Measurements from ENCODE around the gene HYDIN.
"Not testable (repeated sequence)": the region's sequence is repeated elsewhere in the genome, so short reads cannot be mapped to it uniquely, and the experiment has no call there.

HYDIN gene

DNA sequence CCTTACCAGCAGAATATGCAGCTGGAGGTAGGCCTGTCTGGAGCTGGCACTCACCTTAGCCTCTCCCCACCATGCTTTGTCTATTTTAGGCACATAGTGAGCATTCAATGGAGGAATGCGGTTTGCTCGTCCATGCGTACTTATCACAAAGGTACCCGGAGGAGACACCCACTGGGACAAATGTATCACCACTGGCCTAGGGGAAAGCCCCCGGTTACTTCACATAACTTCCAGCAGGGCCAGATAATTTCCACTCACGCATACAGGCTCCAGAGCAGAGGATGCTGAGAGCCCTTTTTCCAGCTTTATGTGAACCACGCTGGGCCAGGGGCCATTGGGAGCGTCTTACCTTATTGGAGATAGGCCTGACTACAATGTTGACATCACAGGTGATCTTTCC lies 348.2 kb downstream of the HYDIN start:
- not testable (repeated sequence) for H3K9ac ChIP-seq (ENCODE audit: low read depth, low read length); H3K4me3 ChIP-seq (ENCODE audit: low read depth, low read length); H3K9me3 ChIP-seq (ENCODE audit: control insufficient read depth, insufficient read depth, low read length); H3K27me3 ChIP-seq (ENCODE audit: control insufficient read depth, insufficient read depth, low read length); H3K36me3 ChIP-seq (ENCODE audit: control insufficient read depth, insufficient read depth, low read length); H3K4me1 ChIP-seq (ENCODE audit: control insufficient read depth, insufficient read depth, low read length)

DNA sequence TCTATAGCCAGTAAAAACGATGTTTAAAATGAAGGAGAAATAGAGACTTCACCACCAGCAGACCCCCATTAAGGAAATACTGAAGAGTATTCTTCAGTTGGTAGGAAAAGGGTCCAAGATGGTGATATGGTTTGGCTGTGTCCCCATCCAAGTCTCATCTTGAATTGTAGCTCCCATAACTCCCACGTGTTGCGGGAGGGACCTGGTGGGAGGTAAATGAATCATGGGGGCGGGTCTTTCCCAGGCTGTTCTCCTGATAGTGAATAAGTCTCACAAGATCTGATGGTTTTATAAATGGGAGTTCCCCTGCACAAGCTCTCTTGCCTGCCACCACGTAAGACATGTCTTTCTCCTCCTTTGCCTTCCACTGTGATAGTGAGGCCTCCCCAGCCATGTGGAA lies 352.6 kb downstream of the HYDIN start:
- H3K9me3 ChIP-seq (ENCODE audit: control insufficient read depth, insufficient read depth, low read length); H3K4me3 ChIP-seq (ENCODE audit: low read depth, low read length): not testable (repeated sequence)

DNA sequence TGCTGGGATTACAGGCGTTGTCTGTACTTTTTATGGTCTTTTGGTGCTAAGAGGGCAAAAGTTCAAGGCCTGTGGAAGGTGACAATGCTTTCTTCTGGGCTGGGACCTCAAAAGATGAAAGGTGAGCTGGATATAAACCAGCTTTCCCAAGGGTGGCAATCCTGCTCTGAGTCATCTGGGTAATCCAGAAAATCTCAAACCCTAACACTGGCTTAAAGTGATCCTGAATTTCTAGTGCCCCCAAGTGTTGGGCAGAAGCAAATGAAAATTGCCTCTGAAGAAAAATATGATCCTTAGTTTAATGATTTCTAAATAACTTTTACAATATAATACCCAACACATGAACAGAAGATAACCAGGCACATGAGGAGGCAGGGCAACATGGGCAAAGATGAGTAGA lies 354.1 kb downstream of the HYDIN start:
- not testable (repeated sequence) for H3K4me3 ChIP-seq (ENCODE audit: low read depth, low read length); H3K4me1 ChIP-seq (ENCODE audit: control insufficient read depth, insufficient read depth, low read length)

More for the DNA sequence above, 352.6 kb downstream of the HYDIN start:
- H3K4me1 ChIP-seq (ENCODE audit: control insufficient read depth, insufficient read depth, low read length); H3K27me3 ChIP-seq (ENCODE audit: control insufficient read depth, insufficient read depth, low read length); H3K36me3 ChIP-seq (ENCODE audit: control insufficient read depth, insufficient read depth, low read length); H3K9ac ChIP-seq (ENCODE audit: low read depth, low read length): not testable (repeated sequence)

DNA sequence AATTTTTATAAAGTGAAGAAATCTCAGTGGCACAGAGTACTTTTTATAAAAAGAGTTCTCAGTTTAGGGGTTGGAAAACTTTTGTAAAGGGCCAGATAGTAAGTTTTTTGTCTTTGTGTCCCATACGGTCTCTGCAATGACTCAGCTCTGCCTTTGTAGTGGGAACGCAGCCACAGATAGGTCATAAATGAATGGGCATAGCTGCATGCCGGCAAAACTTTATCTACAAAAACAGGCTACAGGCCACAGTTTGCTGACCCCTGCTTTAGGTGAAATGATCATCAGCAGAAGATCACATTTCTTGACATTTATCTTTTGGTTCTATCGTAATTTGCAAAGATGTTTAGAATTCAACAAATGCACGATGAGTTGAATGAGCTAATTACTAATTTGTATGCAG lies 365.8 kb downstream of the HYDIN start:
- H3K4me1 ChIP-seq (ENCODE audit: control insufficient read depth, insufficient read depth, low read length); H3K9me3 ChIP-seq (ENCODE audit: control insufficient read depth, insufficient read depth, low read length); H3K4me3 ChIP-seq (ENCODE audit: low read depth, low read length); H3K27me3 ChIP-seq (ENCODE audit: control insufficient read depth, insufficient read depth, low read length); H3K9ac ChIP-seq (ENCODE audit: low read depth, low read length); H3K36me3 ChIP-seq (ENCODE audit: control insufficient read depth, insufficient read depth, low read length): not testable (repeated sequence)

More for the DNA sequence above, 354.1 kb downstream of the HYDIN start:
- not testable (repeated sequence) for H3K9ac ChIP-seq (ENCODE audit: low read depth, low read length); H3K36me3 ChIP-seq (ENCODE audit: control insufficient read depth, insufficient read depth, low read length); H3K27me3 ChIP-seq (ENCODE audit: control insufficient read depth, insufficient read depth, low read length); H3K9me3 ChIP-seq (ENCODE audit: control insufficient read depth, insufficient read depth, low read length)

DNA sequence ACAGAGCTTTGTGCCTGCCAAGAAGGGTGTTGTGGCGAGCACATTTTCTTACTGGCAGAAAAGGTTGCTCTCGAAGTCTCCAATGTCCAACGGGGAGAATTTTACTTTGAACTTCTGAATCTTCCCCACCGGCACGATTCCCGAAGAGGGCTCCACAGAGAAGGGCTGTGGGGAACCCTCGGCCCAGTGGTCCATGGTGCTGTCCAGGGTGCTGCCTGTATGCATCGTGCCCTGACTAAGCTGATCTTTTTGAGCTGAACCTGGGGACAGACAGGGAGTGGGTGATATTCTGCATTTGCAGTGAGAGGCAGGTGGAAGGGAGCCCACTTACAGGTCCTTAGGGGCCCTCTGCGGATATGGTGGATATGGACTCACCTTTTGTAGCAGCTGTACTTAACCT lies 368.5 kb downstream of the HYDIN start:
- H3K36me3 ChIP-seq (ENCODE audit: control insufficient read depth, insufficient read depth, low read length); H3K4me3 ChIP-seq (ENCODE audit: low read depth, low read length); H3K4me1 ChIP-seq (ENCODE audit: control insufficient read depth, insufficient read depth, low read length); H3K9me3 ChIP-seq (ENCODE audit: control insufficient read depth, insufficient read depth, low read length); H3K27me3 ChIP-seq (ENCODE audit: control insufficient read depth, insufficient read depth, low read length); H3K9ac ChIP-seq (ENCODE audit: low read depth, low read length): not testable (repeated sequence)

DNA sequence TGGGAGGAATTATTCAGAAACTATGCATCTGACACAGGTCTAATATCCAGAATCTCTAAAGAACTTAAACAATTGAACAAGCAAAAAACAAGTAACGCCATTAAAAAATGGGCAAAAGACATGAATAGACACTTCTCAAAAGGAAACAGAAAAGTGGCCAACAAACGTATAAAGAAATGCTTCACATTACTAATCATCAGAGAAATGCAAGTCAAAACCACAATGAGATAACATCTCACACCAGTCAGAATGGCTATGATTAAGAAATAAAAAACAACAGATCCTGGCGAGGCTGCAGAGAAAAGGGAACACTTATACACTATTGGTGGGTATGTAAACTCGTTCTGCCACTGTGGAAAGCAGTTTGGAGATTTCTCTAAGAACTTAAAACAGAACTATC lies 379.2 kb downstream of the HYDIN start:
- not testable (repeated sequence) for H3K27me3 ChIP-seq (ENCODE audit: control insufficient read depth, insufficient read depth, low read length); H3K4me3 ChIP-seq (ENCODE audit: low read depth, low read length); H3K9me3 ChIP-seq (ENCODE audit: control insufficient read depth, insufficient read depth, low read length); H3K36me3 ChIP-seq (ENCODE audit: control insufficient read depth, insufficient read depth, low read length); H3K4me1 ChIP-seq (ENCODE audit: control insufficient read depth, insufficient read depth, low read length); H3K9ac ChIP-seq (ENCODE audit: low read depth, low read length)

DNA sequence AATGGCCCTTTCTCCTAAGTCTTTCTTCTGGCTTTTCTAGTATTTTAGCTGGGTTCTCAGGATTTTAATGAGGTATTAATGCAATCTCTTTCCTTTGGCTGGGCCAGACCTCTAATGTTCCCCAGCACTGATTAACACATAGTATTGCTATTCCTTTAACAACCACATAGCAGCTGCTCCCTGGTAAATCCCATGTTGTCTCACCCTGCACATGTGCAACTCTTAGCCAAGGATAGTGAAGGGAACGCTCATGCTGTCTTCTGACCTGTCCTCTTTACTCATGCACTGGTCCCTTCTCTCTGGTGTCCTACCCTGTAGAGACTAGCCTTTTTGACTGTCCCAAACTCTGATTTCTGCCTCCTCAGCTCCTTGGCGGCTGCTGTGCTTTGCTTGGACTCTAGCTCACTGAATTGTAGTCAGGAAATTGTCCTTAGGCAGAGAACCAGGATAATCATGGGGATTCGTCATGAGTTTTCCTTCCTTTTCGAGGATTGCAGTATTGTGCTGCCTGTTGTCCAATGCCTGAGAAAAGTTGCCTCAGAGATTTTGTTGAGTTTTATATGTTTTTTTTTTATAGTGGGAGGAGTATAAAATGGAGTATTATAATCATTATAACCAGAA lies 406.9 kb downstream of the HYDIN start:
- not testable (repeated sequence) for H3K4me3 ChIP-seq (ENCODE audit: low read depth, low read length); H3K27me3 ChIP-seq (ENCODE audit: control insufficient read depth, insufficient read depth, low read length); H3K9me3 ChIP-seq (ENCODE audit: control insufficient read depth, insufficient read depth, low read length); H3K36me3 ChIP-seq (ENCODE audit: control insufficient read depth, insufficient read depth, low read length); H3K4me1 ChIP-seq (ENCODE audit: control insufficient read depth, insufficient read depth, low read length); H3K9ac ChIP-seq (ENCODE audit: low read depth, low read length)

DNA sequence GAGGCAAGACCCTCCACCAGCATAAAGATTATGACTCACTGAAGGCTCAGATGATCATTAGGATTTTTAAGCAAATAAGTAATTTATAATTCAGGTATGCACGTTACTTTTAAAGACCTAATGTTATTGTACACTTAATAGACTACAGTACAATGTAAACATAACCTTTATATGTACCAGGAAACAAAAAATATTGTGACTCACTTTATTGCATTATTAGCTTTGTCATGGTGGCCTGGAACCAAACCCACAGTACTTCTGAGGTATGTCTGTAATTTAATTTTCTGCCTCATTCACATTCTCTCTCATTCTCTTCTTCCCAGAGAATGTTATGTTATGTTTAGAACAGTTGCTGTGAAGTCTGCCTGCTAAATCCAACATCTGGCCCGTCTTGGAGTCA lies 407.8 kb downstream of the HYDIN start:
- H3K9ac ChIP-seq (ENCODE audit: low read depth, low read length); H3K4me1 ChIP-seq (ENCODE audit: control insufficient read depth, insufficient read depth, low read length); H3K36me3 ChIP-seq (ENCODE audit: control insufficient read depth, insufficient read depth, low read length); H3K27me3 ChIP-seq (ENCODE audit: control insufficient read depth, insufficient read depth, low read length); H3K4me3 ChIP-seq (ENCODE audit: low read depth, low read length); H3K9me3 ChIP-seq (ENCODE audit: control insufficient read depth, insufficient read depth, low read length): not testable (repeated sequence)

DNA sequence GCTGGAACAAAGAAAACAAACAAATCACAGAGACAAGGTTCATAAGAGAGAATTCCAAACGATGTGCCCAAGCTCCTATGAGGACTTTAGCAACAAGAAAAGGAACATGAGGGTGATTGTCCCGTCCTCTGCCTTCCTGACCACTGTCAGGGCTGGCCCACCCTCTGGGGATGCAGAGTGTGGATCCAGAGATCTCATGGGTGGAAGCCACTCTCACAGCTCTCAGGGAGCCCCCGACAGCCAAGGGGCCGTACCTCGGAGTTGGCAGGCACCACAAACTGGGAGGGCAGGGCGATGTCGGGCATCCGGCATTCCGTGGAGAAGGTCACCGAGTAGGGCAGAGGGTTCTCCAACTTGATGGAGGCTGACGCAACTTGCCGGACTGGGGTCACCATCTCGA lies 412.4 kb downstream of the HYDIN start:
- not testable (repeated sequence) for H3K9ac ChIP-seq (ENCODE audit: low read depth, low read length); H3K27me3 ChIP-seq (ENCODE audit: control insufficient read depth, insufficient read depth, low read length); H3K4me1 ChIP-seq (ENCODE audit: control insufficient read depth, insufficient read depth, low read length); H3K4me3 ChIP-seq (ENCODE audit: low read depth, low read length); H3K36me3 ChIP-seq (ENCODE audit: control insufficient read depth, insufficient read depth, low read length); H3K9me3 ChIP-seq (ENCODE audit: control insufficient read depth, insufficient read depth, low read length)

DNA sequence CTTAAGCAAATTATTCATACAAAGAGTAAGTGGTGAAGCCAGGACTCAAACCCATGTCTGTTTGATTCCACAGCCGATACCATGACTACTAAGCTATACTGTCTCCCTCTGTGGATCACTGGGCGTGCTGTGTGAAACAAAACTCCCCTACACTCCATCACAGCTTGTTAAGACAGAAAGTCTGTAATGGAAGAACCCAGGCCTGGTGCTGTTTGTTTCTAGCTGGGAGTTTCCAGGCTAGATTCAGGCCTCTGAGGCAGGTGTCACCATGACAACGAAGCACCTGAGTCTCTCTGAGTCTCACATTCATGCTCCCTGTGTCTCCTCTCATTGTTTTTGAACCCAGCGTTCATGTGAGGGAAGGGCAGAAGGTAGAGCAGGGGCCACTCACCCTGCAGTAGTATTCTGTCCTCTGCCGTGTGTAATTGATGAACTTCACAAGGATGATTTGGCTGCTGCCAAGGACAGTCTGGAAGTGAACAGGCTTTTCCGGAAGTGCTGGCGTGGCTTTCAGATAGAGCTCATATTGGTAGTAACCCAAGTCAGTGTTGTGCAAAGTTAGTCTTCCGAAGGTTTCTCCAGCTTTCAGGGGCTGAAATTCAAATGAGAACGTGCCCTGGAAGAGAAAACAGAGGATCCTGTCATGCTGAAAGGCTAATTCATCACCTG lies 421.0 kb downstream of the HYDIN start:
- Histone ChIP-seq H3K9ac (ENCODE audit: low read depth, low read length) (no peak overlapping the region), H3K36me3 (ENCODE audit: control insufficient read depth, insufficient read depth, low read length) (no peaks in the 10 kb centered on the region), H3K9me3 (ENCODE audit: control insufficient read depth, insufficient read depth, low read length) (no peaks in the 10 kb centered on the region), H3K4me1 (ENCODE audit: control insufficient read depth, insufficient read depth, low read length) (no peaks in the 10 kb centered on the region), H3K27me3 (ENCODE audit: control insufficient read depth, insufficient read depth, low read length) (peaks cover 32% of the 10 kb centered on the region), H3K4me3 (ENCODE audit: low read depth, low read length) (no peak overlapping the region)

DNA sequence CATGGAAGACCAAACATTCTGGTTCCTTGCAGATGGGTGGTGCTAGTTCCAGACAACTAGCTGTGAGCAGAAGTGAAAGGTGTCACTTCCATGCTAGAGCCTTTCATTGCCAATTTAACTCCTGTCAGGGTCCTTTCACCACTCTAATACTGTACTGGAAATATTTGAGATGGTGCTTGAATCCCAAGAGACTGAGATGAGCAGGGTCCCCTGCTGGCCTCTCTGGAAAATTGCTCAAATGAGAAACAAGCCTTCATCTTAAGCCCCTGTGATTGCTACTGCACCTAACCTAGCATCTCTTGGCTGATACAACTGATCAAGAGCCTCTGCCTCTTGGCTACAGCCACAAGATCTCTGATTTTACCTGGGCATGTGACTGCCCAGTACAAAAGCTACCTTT lies 422.2 kb downstream of the HYDIN start:
- peaks cover 32% of the 10 kb centered on the region for H3K27me3 ChIP-seq (ENCODE audit: control insufficient read depth, insufficient read depth, low read length)
- no peak overlapping the region for H3K9ac ChIP-seq (ENCODE audit: low read depth, low read length)
- H3K4me3 ChIP-seq (ENCODE audit: low read depth, low read length) = no peak overlapping the region
- no peaks in the 10 kb centered on the region for H3K9me3 ChIP-seq (ENCODE audit: control insufficient read depth, insufficient read depth, low read length)
- H3K36me3 ChIP-seq (ENCODE audit: control insufficient read depth, insufficient read depth, low read length) = no peaks in the 10 kb centered on the region
- H3K4me1 ChIP-seq (ENCODE audit: control insufficient read depth, insufficient read depth, low read length) = no peaks in the 10 kb centered on the region

DNA sequence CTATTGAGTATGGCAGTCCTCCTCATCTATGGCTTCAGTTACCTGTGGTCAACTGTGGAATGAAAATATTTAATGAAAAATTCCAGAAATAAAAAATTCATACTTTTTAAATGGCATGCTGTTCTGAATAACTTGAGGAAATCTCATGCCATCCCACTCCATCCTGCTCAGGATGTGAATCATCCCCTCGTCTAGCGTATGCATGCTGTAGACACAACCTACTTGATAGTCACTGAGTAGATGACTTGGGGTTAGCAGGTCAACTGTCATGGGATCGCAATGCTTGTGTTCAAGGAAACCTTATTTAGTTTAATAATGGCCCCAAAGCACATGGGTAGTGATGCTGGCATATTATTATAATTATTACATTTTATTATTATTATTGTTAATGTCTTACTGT lies 424.7 kb downstream of the HYDIN start:
- no peaks in the 10 kb centered on the region for H3K4me1 ChIP-seq (ENCODE audit: control insufficient read depth, insufficient read depth, low read length)
- H3K4me3 ChIP-seq (ENCODE audit: low read depth, low read length) = no peak overlapping the region
- no peaks in the 10 kb centered on the region for H3K36me3 ChIP-seq (ENCODE audit: control insufficient read depth, insufficient read depth, low read length)
- peaks cover 41% of the 10 kb centered on the region for H3K27me3 ChIP-seq (ENCODE audit: control insufficient read depth, insufficient read depth, low read length)
- no peaks in the 10 kb centered on the region for H3K9me3 ChIP-seq (ENCODE audit: control insufficient read depth, insufficient read depth, low read length)
- no peak overlapping the region for H3K9ac ChIP-seq (ENCODE audit: low read depth, low read length)

All from iPS-15b (cell line).